ENCODE measurements around the gene FNDC3B.

The FNDC3B gene

GRCh38 chr3:172396400-172396799, 357.0 kb downstream of the FNDC3B start:
- no peaks in the 10 kb centered on the region for H3K9me3 ChIP-seq (ENCODE audit: insufficient read depth, low read length)
- H4K20me1 ChIP-seq (ENCODE audit: low read depth, low read length) = no peaks in the 10 kb centered on the region
- H3K4me2 ChIP-seq (ENCODE audit: low read depth, low read length, poor library complexity, severe bottlenecking) = no peak overlapping the region
- no peaks in the 10 kb centered on the region for H3K79me2 ChIP-seq (ENCODE audit: insufficient read depth, low read length)
- no peak overlapping the region for H3K9ac ChIP-seq (ENCODE audit: low read length)
- H3K27ac ChIP-seq (ENCODE audit: low read depth, low read length) = no peak overlapping the region
- no peaks in the 10 kb centered on the region for H3K36me3 ChIP-seq (ENCODE audit: low read length)
- H2AFZ ChIP-seq (ENCODE audit: low read depth, low read length, severe bottlenecking) = no peak overlapping the region
- H3K27me3 ChIP-seq (ENCODE audit: low read length) = no peaks in the 10 kb centered on the region
- TF ChIP-seq, protein P1, sequence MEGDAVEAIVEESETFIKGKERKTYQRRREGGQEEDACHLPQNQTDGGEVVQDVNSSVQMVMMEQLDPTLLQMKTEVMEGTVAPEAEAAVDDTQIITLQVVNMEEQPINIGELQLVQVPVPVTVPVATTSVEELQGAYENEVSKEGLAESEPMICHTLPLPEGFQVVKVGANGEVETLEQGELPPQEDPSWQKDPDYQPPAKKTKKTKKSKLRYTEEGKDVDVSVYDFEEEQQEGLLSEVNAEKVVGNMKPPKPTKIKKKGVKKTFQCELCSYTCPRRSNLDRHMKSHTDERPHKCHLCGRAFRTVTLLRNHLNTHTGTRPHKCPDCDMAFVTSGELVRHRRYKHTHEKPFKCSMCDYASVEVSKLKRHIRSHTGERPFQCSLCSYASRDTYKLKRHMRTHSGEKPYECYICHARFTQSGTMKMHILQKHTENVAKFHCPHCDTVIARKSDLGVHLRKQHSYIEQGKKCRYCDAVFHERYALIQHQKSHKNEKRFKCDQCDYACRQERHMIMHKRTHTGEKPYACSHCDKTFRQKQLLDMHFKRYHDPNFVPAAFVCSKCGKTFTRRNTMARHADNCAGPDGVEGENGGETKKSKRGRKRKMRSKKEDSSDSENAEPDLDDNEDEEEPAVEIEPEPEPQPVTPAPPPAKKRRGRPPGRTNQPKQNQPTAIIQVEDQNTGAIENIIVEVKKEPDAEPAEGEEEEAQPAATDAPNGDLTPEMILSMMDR (IDR thresholded peaks at IDR 0.05; ENCODE audit: insufficient read depth, low read length, poor library complexity, severe bottlenecking) = no peak
- no peak for TF ChIP-seq EZH2phosphoT487 (conservative IDR thresholded peaks at IDR 0.05; ENCODE audit: low read length)
- H3F3A ChIP-seq (ENCODE audit: insufficient read depth) = no peaks in the 10 kb centered on the region
- H3K9me2 ChIP-seq (replicated peaks; ENCODE audit: insufficient read depth, low read length) = no peaks in the 10 kb centered on the region
- H3K4me3 ChIP-seq (ENCODE audit: insufficient read depth, low read length, poor library complexity, severe bottlenecking) = no peak overlapping the region

- TF ChIP-seq, protein P1 (IDR thresholded peaks at IDR 0.05; ENCODE audit: insufficient read depth, low read length, poor library complexity, severe bottlenecking) = no peak
- TF ChIP-seq EZH2phosphoT487 (conservative IDR thresholded peaks at IDR 0.05; ENCODE audit: low read length) = no peak
- Histone ChIP-seq H3K4me3 (ENCODE audit: insufficient read depth, low read length, poor library complexity, severe bottlenecking) (no peak overlapping the region), H3K36me3 (ENCODE audit: low read length) (no peaks in the 10 kb centered on the region), H3K79me2 (ENCODE audit: insufficient read depth, low read length) (no peaks in the 10 kb centered on the region), H2AFZ (ENCODE audit: low read depth, low read length, severe bottlenecking) (no peak overlapping the region), H3K9ac (ENCODE audit: low read length) (no peak overlapping the region), H3K4me2 (ENCODE audit: low read depth, low read length, poor library complexity, severe bottlenecking) (no peak overlapping the region), H4K20me1 (ENCODE audit: low read depth, low read length) (no peaks in the 10 kb centered on the region), H3K9me2 (replicated peaks; ENCODE audit: insufficient read depth, low read length) (no peaks in the 10 kb centered on the region), H3K9me3 (ENCODE audit: insufficient read depth, low read length) (no peaks in the 10 kb centered on the region), H3K27me3 (ENCODE audit: low read length) (no peaks in the 10 kb centered on the region), H3K27ac (ENCODE audit: low read depth, low read length) (no peak overlapping the region), H3F3A (ENCODE audit: insufficient read depth) (no peaks in the 10 kb centered on the region)
Observed at GRCh38 chr3:172397716-172398405, 358.5 kb downstream of the FNDC3B start.

GRCh38 chr3:172398484-172398883, 359.1 kb downstream of the FNDC3B start:
- H3K4me3 ChIP-seq (ENCODE audit: insufficient read depth, low read length, poor library complexity, severe bottlenecking) = no peak overlapping the region
- H2AFZ ChIP-seq (ENCODE audit: low read depth, low read length, severe bottlenecking) = no peak overlapping the region
- H3K9ac ChIP-seq (ENCODE audit: low read length) = no peak overlapping the region
- H3K9me2 ChIP-seq (replicated peaks; ENCODE audit: insufficient read depth, low read length) = no peaks in the 10 kb centered on the region
- H3K27ac ChIP-seq (ENCODE audit: low read depth, low read length) = no peak overlapping the region
- H3K4me2 ChIP-seq (ENCODE audit: low read depth, low read length, poor library complexity, severe bottlenecking) = no peak overlapping the region
- TF ChIP-seq, protein P1 (IDR thresholded peaks at IDR 0.05; ENCODE audit: insufficient read depth, low read length, poor library complexity, severe bottlenecking) = no peak
- TF ChIP-seq EZH2phosphoT487 (conservative IDR thresholded peaks at IDR 0.05; ENCODE audit: low read length) = no peak
- no peaks in the 10 kb centered on the region for H3K27me3 ChIP-seq (ENCODE audit: low read length)
- no peaks in the 10 kb centered on the region for H3F3A ChIP-seq (ENCODE audit: insufficient read depth)
- H4K20me1 ChIP-seq (ENCODE audit: low read depth, low read length) = no peaks in the 10 kb centered on the region
- H3K36me3 ChIP-seq (ENCODE audit: low read length) = no peaks in the 10 kb centered on the region
- no peaks in the 10 kb centered on the region for H3K9me3 ChIP-seq (ENCODE audit: insufficient read depth, low read length)
- H3K79me2 ChIP-seq (ENCODE audit: insufficient read depth, low read length) = no peaks in the 10 kb centered on the region

Measured in SU-DHL-6 (cell line).